ENCODE results near the gene MVB12B. TPM values are rescaled to one million over a fixed set of nuclear protein-coding genes. Genes with fewer than 3 reads are reported as not detected.

Gene MVB12B
- total RNA-seq, 4 donors from 2014 or later: 15.7 to 27.3 (median 22.7) TPM

- Histone ChIP-seq H3K9me3 (no peaks in the 10 kb centered on the region), H3K4me1 (no peaks in the 10 kb centered on the region), H3K27ac (no peak overlapping the region), H3K27me3 (no peaks in the 10 kb centered on the region), H3K4me3 (no peak overlapping the region), H3K36me3 (no peaks in the 10 kb centered on the region)
- 84 to 96% methylated on average over 9 to 16 of the region's 16 CpGs for WGBS, 2 donors (ENCODE audit: low coverage in 1 of 2)
- no peak for TF ChIP-seq POLR2A (IDR thresholded peaks at IDR 0.05)
- no peak for TF ChIP-seq POLR2AphosphoS5 (IDR thresholded peaks at IDR 0.05)
- TF ChIP-seq, protein P1, sequence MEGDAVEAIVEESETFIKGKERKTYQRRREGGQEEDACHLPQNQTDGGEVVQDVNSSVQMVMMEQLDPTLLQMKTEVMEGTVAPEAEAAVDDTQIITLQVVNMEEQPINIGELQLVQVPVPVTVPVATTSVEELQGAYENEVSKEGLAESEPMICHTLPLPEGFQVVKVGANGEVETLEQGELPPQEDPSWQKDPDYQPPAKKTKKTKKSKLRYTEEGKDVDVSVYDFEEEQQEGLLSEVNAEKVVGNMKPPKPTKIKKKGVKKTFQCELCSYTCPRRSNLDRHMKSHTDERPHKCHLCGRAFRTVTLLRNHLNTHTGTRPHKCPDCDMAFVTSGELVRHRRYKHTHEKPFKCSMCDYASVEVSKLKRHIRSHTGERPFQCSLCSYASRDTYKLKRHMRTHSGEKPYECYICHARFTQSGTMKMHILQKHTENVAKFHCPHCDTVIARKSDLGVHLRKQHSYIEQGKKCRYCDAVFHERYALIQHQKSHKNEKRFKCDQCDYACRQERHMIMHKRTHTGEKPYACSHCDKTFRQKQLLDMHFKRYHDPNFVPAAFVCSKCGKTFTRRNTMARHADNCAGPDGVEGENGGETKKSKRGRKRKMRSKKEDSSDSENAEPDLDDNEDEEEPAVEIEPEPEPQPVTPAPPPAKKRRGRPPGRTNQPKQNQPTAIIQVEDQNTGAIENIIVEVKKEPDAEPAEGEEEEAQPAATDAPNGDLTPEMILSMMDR (IDR thresholded peaks at IDR 0.05): no peak
- no peak for TF ChIP-seq EP300 (IDR thresholded peaks at IDR 0.05; ENCODE audit: low read depth)
- DNase-seq: no peak
- in situ Hi-C loops (cut with MboI; ENCODE audit: low pct_ligation_motif_present in 1 of 4, low pct_unique_long_range_greater_than_20kb in 1 of 4, low sequenced_read_pairs in 3 of 4): no loop called here
- intact Hi-C loops (cut with DNase I; ENCODE audit: low total_unique reads): no loop called here
Observed at GRCh38 chr9:126456441-126457174, 130.0 kb downstream of the MVB12B start.

DNA sequence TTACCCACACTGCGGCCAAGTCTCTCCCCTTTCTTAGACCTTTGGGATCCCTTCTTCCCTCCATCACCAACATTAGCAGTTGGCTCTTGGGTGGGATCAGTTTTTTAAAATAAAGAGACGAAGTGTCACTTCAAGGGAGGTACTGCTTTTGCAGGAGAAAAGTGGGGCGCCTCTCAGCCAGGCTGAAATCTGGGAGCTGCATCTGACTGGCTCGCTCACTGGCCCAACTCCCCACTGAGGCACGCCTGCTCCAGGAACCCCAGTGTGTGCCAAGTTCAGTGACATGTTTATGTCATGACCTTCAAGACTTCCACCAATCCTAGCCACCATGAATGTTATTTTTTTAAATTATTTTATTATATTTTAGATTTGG lies 130.5 kb downstream of the MVB12B start:
- TF ChIP-seq, protein P1 (IDR thresholded peaks at IDR 0.05): no peak

DNA sequence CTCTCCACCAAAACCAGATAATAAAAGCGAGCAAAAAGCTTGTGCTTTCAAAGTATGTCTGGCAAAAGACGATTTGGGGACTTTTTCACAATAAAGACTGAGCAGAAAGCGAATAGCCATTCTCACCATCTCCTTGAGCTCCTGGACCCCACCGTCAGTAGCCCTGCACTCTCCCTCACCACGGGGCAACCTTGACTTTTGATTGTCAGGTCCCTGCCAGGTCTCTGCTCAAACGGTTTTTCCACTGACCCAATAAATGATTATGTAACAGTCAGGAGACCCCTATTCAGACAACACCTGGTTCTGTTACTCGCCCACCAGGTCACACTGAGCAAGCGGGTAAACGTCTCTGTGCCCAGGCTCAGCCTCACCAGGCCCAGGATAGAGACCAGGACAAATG lies 131.3 kb downstream of the MVB12B start:
- intact Hi-C loops (cut with DNase I; ENCODE audit: low total_unique reads): no loop called here
- in situ Hi-C loops (cut with MboI; ENCODE audit: low pct_ligation_motif_present in 1 of 4, low pct_unique_long_range_greater_than_20kb in 1 of 4, low sequenced_read_pairs in 3 of 4): no loop called here
- WGBS, 2 donors (ENCODE audit: low coverage in 1 of 2): 84 to 92% methylated on average over 3 to 9 of the region's 9 CpGs
- no peak for TF ChIP-seq POLR2AphosphoS5 (IDR thresholded peaks at IDR 0.05)
- TF ChIP-seq EP300 (IDR thresholded peaks at IDR 0.05; ENCODE audit: low read depth): no peak
- TF ChIP-seq, protein P1 (IDR thresholded peaks at IDR 0.05): no peak
- no peak for TF ChIP-seq POLR2A (IDR thresholded peaks at IDR 0.05)
- Histone ChIP-seq H3K27ac (no peak overlapping the region), H3K27me3 (no peaks in the 10 kb centered on the region), H3K4me1 (no peaks in the 10 kb centered on the region), H3K4me3 (no peak overlapping the region), H3K36me3 (no peaks in the 10 kb centered on the region), H3K9me3 (no peaks in the 10 kb centered on the region)
- DNase-seq: no peak

More for the DNA sequence above, 130.5 kb downstream of the MVB12B start:
- H3K27ac ChIP-seq: no peak overlapping the region
- WGBS, 2 donors (ENCODE audit: low coverage in 1 of 2): 96 to 100% methylated on average over 3 to 5 of the region's 5 CpGs
- H3K9me3 ChIP-seq: no peaks in the 10 kb centered on the region
- no peak for DNase-seq
- in situ Hi-C loops (cut with MboI; ENCODE audit: low pct_ligation_motif_present in 1 of 4, low pct_unique_long_range_greater_than_20kb in 1 of 4, low sequenced_read_pairs in 3 of 4) (no loop called here), intact Hi-C loops (cut with DNase I; ENCODE audit: low total_unique reads) (no loop called here)
- H3K36me3 ChIP-seq: no peaks in the 10 kb centered on the region
- H3K4me1 ChIP-seq: no peaks in the 10 kb centered on the region
- no peak overlapping the region for H3K4me3 ChIP-seq
- H3K27me3 ChIP-seq: no peaks in the 10 kb centered on the region

- no peak for TF ChIP-seq POLR2AphosphoS5 (IDR thresholded peaks at IDR 0.05)
- TF ChIP-seq, protein P1 (IDR thresholded peaks at IDR 0.05): no peak
- no peak for TF ChIP-seq EP300 (IDR thresholded peaks at IDR 0.05; ENCODE audit: low read depth)
- no peak for TF ChIP-seq POLR2A (IDR thresholded peaks at IDR 0.05)
- Histone ChIP-seq H3K4me3 (no peak overlapping the region), H3K36me3 (no peaks in the 10 kb centered on the region), H3K4me1 (no peaks in the 10 kb centered on the region), H3K27me3 (no peaks in the 10 kb centered on the region), H3K27ac (no peak overlapping the region), H3K9me3 (no peaks in the 10 kb centered on the region)
- DNase-seq: no peak
- in situ Hi-C loops (cut with MboI; ENCODE audit: low pct_ligation_motif_present in 1 of 4, low pct_unique_long_range_greater_than_20kb in 1 of 4, low sequenced_read_pairs in 3 of 4): no loop called here
- intact Hi-C loops (cut with DNase I; ENCODE audit: low total_unique reads): no loop called here
- 82% methylated on average over 7 of the region's 7 CpGs; no CpG with 5 or more reads in 1 of the 2 donors for WGBS, 2 donors (ENCODE audit: low coverage in 1 of 2)
Observed at GRCh38 chr9:126459126-126459525, 132.5 kb downstream of the MVB12B start.
